AG09309 (cell line): Measurements from ENCODE around the gene CCDC187.
A peak's percentile ranks its signal among the peaks of the same experiment; 100 is the strongest.

Experiments
- DNase-seq: peaks from one replicate; pipeline ENCODE4 v3.0.0-alpha.2; 2010; ENCODE audit warnings: low read depth
- H3K4me3 ChIP-seq: 2 replicates; pipeline ENCODE4 v1.5.1; 2011; ENCODE audit warnings: mild to moderate bottlenecking, low read depth, low read length, moderate library complexity; ENCODE audit not compliant: control insufficient read depth
- CTCF ChIP-seq: IDR thresholded peaks from 2 replicates; pipeline ENCODE4 v1.5.1; 2011; ENCODE audit warnings: mild to moderate bottlenecking, low read depth, low read length, inconsistent platforms; ENCODE audit not compliant: insufficient read depth, control insufficient read depth; ENCODE audit errors: missing control alignments

Gene CCDC187

GRCh38 chr9:136327304-136327974 is 23.5 kb upstream of the CCDC187 start, which contains the start of gene GPSM1:
Gene GPSM1 (plus strand): TSS chr9:136327539. CDS start chr9:136327696, 157 bp downstream.
- peak within 1 kb of the TSS; percentile 96 for H3K4me3 ChIP-seq
- TF ChIP-seq CTCF: no peak
- DNase-seq: no peak

- DNase-seq: no peak
- TF ChIP-seq CTCF: no peak
- H3K4me3 ChIP-seq: peak overlapping the region; percentile 26
These were observed 22.9 kb upstream of the CCDC187 start for GRCh38 chr9:136326761-136327303.

GRCh38 chr9:136326061-136326760 is 22.3 kb upstream of the CCDC187 start:
- peak overlapping the region; percentile 26 for H3K4me3 ChIP-seq
- no peak for TF ChIP-seq CTCF
- peak; percentile 50 for DNase-seq

DNA sequence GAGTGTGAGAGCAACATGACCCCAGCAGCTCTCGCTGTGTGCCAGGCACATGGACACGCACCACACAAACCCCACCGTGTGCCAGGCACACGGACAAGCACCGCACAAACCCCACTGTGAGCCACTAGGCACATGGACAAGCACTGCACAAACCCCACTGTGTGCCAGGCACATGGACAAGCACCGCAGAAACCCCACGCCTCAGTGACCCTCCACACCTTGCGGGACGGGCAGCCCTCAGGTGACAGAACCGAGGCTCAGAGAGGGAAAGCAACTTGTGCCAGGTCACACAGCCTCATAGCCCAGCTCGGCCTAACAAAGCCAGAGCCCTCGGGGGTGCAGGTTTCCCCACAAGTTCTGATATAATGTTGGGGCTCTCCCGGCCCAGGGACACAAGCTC is 21.5 kb upstream of the CCDC187 start:
- DNase-seq: no peak
- no peak for TF ChIP-seq CTCF
- no peak overlapping the region for H3K4me3 ChIP-seq

- no peak for DNase-seq
- TF ChIP-seq CTCF: no peak
- H3K4me3 ChIP-seq: no peak overlapping the region
These were observed 20.8 kb upstream of the CCDC187 start for GRCh38 chr9:136324501-136325300.

DNA sequence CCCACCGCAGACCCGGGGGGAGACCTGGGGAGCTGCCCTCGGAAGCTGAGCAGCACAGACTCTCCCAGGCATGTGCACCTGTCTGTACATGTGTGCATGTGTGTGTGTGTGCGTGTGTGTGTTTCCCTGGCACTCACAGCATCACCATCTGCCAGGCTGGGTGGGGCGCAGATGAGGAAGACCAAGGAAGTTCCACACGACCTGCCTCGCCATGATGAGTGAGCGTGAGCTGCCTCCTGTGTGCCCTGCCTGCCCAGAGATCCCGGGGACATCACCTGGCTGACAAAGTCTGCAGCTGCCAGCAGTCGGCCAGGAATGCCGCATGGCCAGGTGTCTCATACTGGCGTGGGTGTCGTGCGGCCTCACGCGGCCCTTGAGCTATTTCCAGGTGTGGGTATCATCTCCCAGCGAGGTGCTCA is 19.5 kb upstream of the CCDC187 start:
- H3K4me3 ChIP-seq: no peak overlapping the region
- no peak for TF ChIP-seq CTCF
- DNase-seq: no peak
